H9 (cell line): ENCODE measurements around the gene COG4. TPM values are rescaled to one million over a fixed set of nuclear protein-coding genes. Genes with fewer than 3 reads are reported as not detected.

Experiments
- DNase-seq: peaks from one replicate; pipeline ENCODE4 v3.0.0-alpha.2; 2017
- H2AFZ ChIP-seq: one replicate; pipeline ENCODE4 v1.6.1; 2013; ENCODE audit warnings: mild to moderate bottlenecking, low read length, control low read depth, moderate library complexity
- H2AK5ac ChIP-seq: 2 replicates; pipeline ENCODE4 v1.6.1; 2013; ENCODE audit warnings: low read length, control low read depth, mixed read lengths; ENCODE audit not compliant: insufficient read length
- H2BK120ac ChIP-seq: one replicate; pipeline ENCODE4 v1.6.1; 2013; ENCODE audit warnings: low read depth, mild to moderate bottlenecking, low read length, control low read depth, inconsistent platforms; ENCODE audit not compliant: poor library complexity, severe bottlenecking
- H2BK12ac ChIP-seq: 2 replicates; pipeline ENCODE4 v1.6.1; 2013; ENCODE audit warnings: low read length, control low read depth, mixed read lengths, low read depth; ENCODE audit not compliant: insufficient read length
- H2BK15ac ChIP-seq: 2 replicates; pipeline ENCODE4 v1.6.1; 2013; ENCODE audit warnings: low read depth, low read length, control low read depth
- H2BK20ac ChIP-seq: one replicate; pipeline ENCODE4 v1.6.1; 2013; ENCODE audit warnings: low read depth, mild to moderate bottlenecking, low read length, control low read depth, inconsistent platforms; ENCODE audit not compliant: poor library complexity, severe bottlenecking
- H2BK5ac ChIP-seq: 2 replicates; pipeline ENCODE4 v1.6.1; 2013; ENCODE audit warnings: low read length, control low read depth, mixed read lengths; ENCODE audit not compliant: insufficient read length
- H3K14ac ChIP-seq: 2 replicates; pipeline ENCODE4 v1.6.1; 2013; ENCODE audit warnings: low read length, control low read depth; ENCODE audit not compliant: insufficient read depth
- H3K18ac ChIP-seq: 2 replicates; pipeline ENCODE4 v1.6.1; 2013; ENCODE audit warnings: low read depth, mild to moderate bottlenecking, mixed read lengths, low read length, control low read depth; ENCODE audit not compliant: insufficient read length
- H3K23ac ChIP-seq: 2 replicates; pipeline ENCODE4 v1.6.1; 2013; ENCODE audit warnings: low read length, control low read depth, mixed read lengths, low read depth; ENCODE audit not compliant: insufficient read length
- H3K23me2 ChIP-seq: 2 replicates; pipeline ENCODE4 v1.6.1; 2013; ENCODE audit warnings: low read depth, mild to moderate bottlenecking, mixed read lengths, low read length, control low read depth; ENCODE audit not compliant: insufficient read length, poor library complexity, severe bottlenecking
- H3K27ac ChIP-seq: 2 replicates; pipeline ENCODE4 v1.5.1; 2013; ENCODE audit warnings: low read length, control low read depth, mixed read lengths, low read depth; ENCODE audit not compliant: insufficient read length
- H3K27me3 ChIP-seq: 2 replicates; pipeline ENCODE4 v1.6.1; 2013; ENCODE audit warnings: low read length, control low read depth, inconsistent platforms; ENCODE audit not compliant: insufficient read depth
- H3K4ac ChIP-seq: 2 replicates; pipeline ENCODE4 v1.6.1; 2013; ENCODE audit warnings: low read depth, mild to moderate bottlenecking, control low read depth, inconsistent platforms, low read length, moderate library complexity
- H3K4me1 ChIP-seq: 2 replicates; pipeline ENCODE4 v1.6.1; 2013; ENCODE audit warnings: low read length, control low read depth, inconsistent platforms; ENCODE audit not compliant: insufficient read depth
- H3K4me2 ChIP-seq: 2 replicates; pipeline ENCODE4 v1.6.1; 2013; ENCODE audit warnings: low read length, control low read depth, mixed read lengths; ENCODE audit not compliant: insufficient read length, insufficient read depth
- H3K56ac ChIP-seq: 2 replicates; pipeline ENCODE4 v1.6.1; 2013; ENCODE audit warnings: low read depth, mild to moderate bottlenecking, mixed read lengths, low read length, control low read depth; ENCODE audit not compliant: insufficient read length
- H3K79me1 ChIP-seq: 2 replicates; pipeline ENCODE4 v1.6.1; 2013; ENCODE audit warnings: low read depth, mild to moderate bottlenecking, moderate library complexity, low read length, control low read depth, inconsistent platforms; ENCODE audit not compliant: insufficient read depth, poor library complexity, severe bottlenecking
- H3K79me2 ChIP-seq: 2 replicates; pipeline ENCODE4 v1.6.1; 2013; ENCODE audit warnings: low read length, control low read depth, inconsistent platforms; ENCODE audit not compliant: insufficient read depth
- H3K9ac ChIP-seq: 2 replicates; pipeline ENCODE4 v1.6.1; 2013; ENCODE audit warnings: low read length, control low read depth, mixed read lengths; ENCODE audit not compliant: insufficient read length; ENCODE audit errors: extremely low read depth
- H3K9me3 ChIP-seq: one replicate; pipeline ENCODE4 v1.6.1; 2013; ENCODE audit warnings: low read depth, low read length, inconsistent platforms; ENCODE audit not compliant: control insufficient read depth
- H3T11ph ChIP-seq: one replicate; pipeline ENCODE4 v1.6.1; 2013; ENCODE audit warnings: mild to moderate bottlenecking, low read length, control low read depth, inconsistent platforms
- H4K20me1 ChIP-seq: one replicate; pipeline ENCODE4 v1.6.1; 2013; ENCODE audit not compliant: control insufficient read depth, insufficient read length, insufficient read depth
- H4K5ac ChIP-seq: 2 replicates; pipeline ENCODE4 v1.6.1; 2013; ENCODE audit warnings: low read depth, mild to moderate bottlenecking, mixed read lengths, low read length, control low read depth; ENCODE audit not compliant: insufficient read length
- H4K8ac ChIP-seq: replicated peaks from 2 replicates; pipeline ENCODE4 v1.6.1; 2013; ENCODE audit warnings: low read length, control low read depth, mixed read lengths, low read depth; ENCODE audit not compliant: insufficient read length
- H4K91ac ChIP-seq: 2 replicates; pipeline ENCODE4 v1.6.1; 2013; ENCODE audit warnings: low read depth, mild to moderate bottlenecking, moderate library complexity, mixed read lengths, low read length, control low read depth; ENCODE audit not compliant: insufficient read length
- H3K27ac Mint-ChIP-seq, 3 experiments: 2 replicates in 2 of 3; 3 replicates in 1 of 3; pipeline ENCODE4 v1.8.0; 2020 to 2021; ENCODE audit warnings: mixed read lengths in 3 of 3, mild to moderate bottlenecking in 1 of 3, moderate library complexity in 1 of 3
- H3K27me3 Mint-ChIP-seq: 2 replicates; pipeline ENCODE4 v1.8.0; 2021; ENCODE audit warnings: low read depth, mild to moderate bottlenecking, moderate library complexity, mixed read lengths
- H3K36me3 Mint-ChIP-seq, 3 experiments: 2 replicates in 2 of 3; 3 replicates in 1 of 3; pipeline ENCODE4 v1.8.0; 2020 to 2021; ENCODE audit warnings: low read depth in 3 of 3, mixed read lengths in 3 of 3; ENCODE audit not compliant: insufficient read depth in 1 of 3
- H3K4me1 Mint-ChIP-seq, 2 experiments: 2 replicates each; pipeline ENCODE4 v1.8.0; 2020; ENCODE audit warnings: mixed read lengths in 2 of 2
- H3K4me3 Mint-ChIP-seq, 2 experiments: 2 replicates in 1 of 2; 3 replicates in 1 of 2; pipeline ENCODE4 v1.8.0; 2020 to 2021; ENCODE audit warnings: mild to moderate bottlenecking in 2 of 2, mixed read lengths in 2 of 2, moderate library complexity in 1 of 2
- H3K9me3 Mint-ChIP-seq, 2 experiments: 2 replicates in 1 of 2; 3 replicates in 1 of 2; pipeline ENCODE4 v1.8.0; 2020; ENCODE audit warnings: mild to moderate bottlenecking in 2 of 2, mixed read lengths in 2 of 2, moderate library complexity in 1 of 2
- WGBS: extraction: QIAGEN DNeasy Blood & Tissue Kit; methylation state at CpG from one replicate; pipeline ENCODE4 v1.1.7; 2013; ENCODE audit warnings: missing lambda C conversion rate, low lambda C conversion rate, mixed read lengths; ENCODE audit not compliant: insufficient read length; ENCODE audit errors: extremely low coverage; 5-methylcytosine and 5-hydroxymethylcytosine counted together
- total RNA-seq: library from RNA; stranded (reverse); gene quantifications from 2 replicates; pipeline ENCODE4 v1.2.1, GENCODE V29; 2021
- TF ChIP-seq, protein P1 (sequence below): fragments of 200-600 bp; sonication (generic); conservative IDR thresholded peaks from 3 replicates; pipeline ENCODE4 v1.8.0; 2021; ENCODE audit warnings: antibody characterized with exemption, mild to moderate bottlenecking

Gene COG4
- total RNA-seq, 1 experiment from 2014 or later, result 51.9 TPM

DNA sequence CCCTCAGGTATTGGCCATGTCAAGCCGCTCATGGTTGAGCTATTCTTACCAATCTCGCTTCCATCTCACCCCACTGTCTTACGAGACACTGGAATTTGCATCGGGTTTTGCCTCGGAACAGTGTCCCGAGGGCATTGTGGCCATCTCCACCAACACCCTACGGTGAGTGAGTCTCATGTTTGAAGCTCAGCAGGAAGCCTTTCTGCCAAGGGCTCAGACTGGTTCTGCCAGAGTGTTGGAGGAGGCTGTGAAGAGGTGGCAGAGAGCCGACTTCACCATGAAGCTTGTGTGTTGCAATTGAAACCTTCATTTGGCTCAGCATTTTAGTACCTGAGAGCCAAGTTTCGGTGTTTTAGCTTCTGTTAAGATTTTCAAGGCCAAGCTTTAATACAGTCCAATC, 38.3 kb upstream of the COG4 start:
- Mint-ChIP-seq H3K4me1 (no peaks in the 10 kb centered on the region), H3K36me3 (peaks cover 73 to 96% (median 96%) of the 10 kb centered on the region in 3 experiments; a peak in 6 of 7 replicates), H3K4me3 (no peak overlapping the region; a peak in 1 of 5 replicates), H3K27ac (no peak overlapping the region; a peak in 1 of 7 replicates), H3K9me3 (no peaks in the 10 kb centered on the region), H3K27me3 (no peaks in the 10 kb centered on the region)
- Histone ChIP-seq H4K20me1 (no peaks in the 10 kb centered on the region), H2BK15ac (no peak overlapping the region), H2AFZ (no peak overlapping the region), H3T11ph (no peak overlapping the region), H3K79me2 (peaks cover 2% of the 10 kb centered on the region; the same call in 1 of the 2 replicates), H3K23ac (no peak overlapping the region), H3K4me2 (no peak overlapping the region), H3K27me3 (no peaks in the 10 kb centered on the region), H3K9ac (no peak overlapping the region), H3K27ac (no peak overlapping the region), H4K5ac (no peak overlapping the region), H4K91ac (no peak overlapping the region), H2BK20ac (no peak overlapping the region), H3K79me1 (peaks cover 7% of the 10 kb centered on the region), H3K4ac (no peak overlapping the region), H4K8ac (no peak overlapping the region), H3K23me2 (no peaks in the 10 kb centered on the region), H3K14ac (no peak overlapping the region; the same call in 1 of the 2 replicates), H2BK12ac (no peak overlapping the region), H2BK120ac (no peak overlapping the region), H3K4me1 (no peaks in the 10 kb centered on the region), H2AK5ac (no peak overlapping the region), H3K56ac (no peak overlapping the region), H2BK5ac (no peak overlapping the region), H3K18ac (no peak overlapping the region), H3K9me3 (no peaks in the 10 kb centered on the region)
- WGBS, result no CpG with 5 or more reads among the region's 9 CpGs
- no peak for DNase-seq
- TF ChIP-seq, protein P1, sequence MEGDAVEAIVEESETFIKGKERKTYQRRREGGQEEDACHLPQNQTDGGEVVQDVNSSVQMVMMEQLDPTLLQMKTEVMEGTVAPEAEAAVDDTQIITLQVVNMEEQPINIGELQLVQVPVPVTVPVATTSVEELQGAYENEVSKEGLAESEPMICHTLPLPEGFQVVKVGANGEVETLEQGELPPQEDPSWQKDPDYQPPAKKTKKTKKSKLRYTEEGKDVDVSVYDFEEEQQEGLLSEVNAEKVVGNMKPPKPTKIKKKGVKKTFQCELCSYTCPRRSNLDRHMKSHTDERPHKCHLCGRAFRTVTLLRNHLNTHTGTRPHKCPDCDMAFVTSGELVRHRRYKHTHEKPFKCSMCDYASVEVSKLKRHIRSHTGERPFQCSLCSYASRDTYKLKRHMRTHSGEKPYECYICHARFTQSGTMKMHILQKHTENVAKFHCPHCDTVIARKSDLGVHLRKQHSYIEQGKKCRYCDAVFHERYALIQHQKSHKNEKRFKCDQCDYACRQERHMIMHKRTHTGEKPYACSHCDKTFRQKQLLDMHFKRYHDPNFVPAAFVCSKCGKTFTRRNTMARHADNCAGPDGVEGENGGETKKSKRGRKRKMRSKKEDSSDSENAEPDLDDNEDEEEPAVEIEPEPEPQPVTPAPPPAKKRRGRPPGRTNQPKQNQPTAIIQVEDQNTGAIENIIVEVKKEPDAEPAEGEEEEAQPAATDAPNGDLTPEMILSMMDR, result no peak
